Suprapubic skin (tissue), 4 donors: ENCODE results near the gene IL17RD. TPM values are rescaled to one million over a fixed set of nuclear protein-coding genes. Genes with fewer than 3 reads are reported as not detected.

Experiments
- DNase-seq, 2 donors: peaks; one replicate each; pipeline ENCODE4 v3.0.0-alpha.2; 2019; ENCODE audit warnings: low spot score in 2 of 2
- H3K27ac ChIP-seq: fragments of 200-600 bp; sonication (generic); one replicate; pipeline ENCODE4 v1.5.1; 2019
- H3K27me3 ChIP-seq: fragments of 200-600 bp; sonication (generic); one replicate; pipeline ENCODE4 v1.5.1; 2019
- H3K36me3 ChIP-seq: fragments of 200-600 bp; sonication (generic); one replicate; pipeline ENCODE4 v1.5.1; 2019
- H3K4me1 ChIP-seq: fragments of 200-600 bp; sonication (generic); one replicate; pipeline ENCODE4 v1.5.1; 2019
- H3K4me3 ChIP-seq: fragments of 200-600 bp; sonication (generic); one replicate; pipeline ENCODE4 v1.5.1; 2019; ENCODE audit warnings: mild to moderate bottlenecking
- H3K9me3 ChIP-seq: fragments of 200-600 bp; sonication (generic); one replicate; pipeline ENCODE4 v1.5.1; 2019
- EP300 ChIP-seq: sonication (generic); formaldehyde crosslinking; IDR thresholded peaks from one replicate; pipeline ENCODE4 v1.6.1; 2017; ENCODE audit warnings: antibody characterized with exemption
- POLR2A ChIP-seq, 2 donors: fragments of 450-650 bp; IDR thresholded peaks; one replicate each; pipeline ENCODE4 v1.6.1; 2017; ENCODE audit warnings: antibody characterized with exemption in 2 of 2, mild to moderate bottlenecking in 2 of 2, moderate library complexity in 2 of 2
- POLR2AphosphoS5 ChIP-seq, 3 donors: sonication (generic); formaldehyde crosslinking; IDR thresholded peaks; one replicate each; pipeline ENCODE4 v1.6.1; 2017; ENCODE audit warnings: antibody characterized with exemption in 3 of 3
- WGBS: methylation state at CpG from one replicate; pipeline ENCODE4 v1.1.5; 2018; 5-methylcytosine and 5-hydroxymethylcytosine counted together
- total RNA-seq, 4 donors: library from RNA; depleted of rRNA; stranded (reverse); fragments of >200 nt; gene quantifications; one replicate each; pipeline ENCODE4 v1.1.0, GENCODE V29; 2016
- TF ChIP-seq, protein P1 (sequence below), 2 donors: fragments of 200-600 bp in 1 of 2; fragments of 450-650 bp in 1 of 2; sonication (generic) in 1 of 2; IDR thresholded peaks; one replicate each; pipeline ENCODE4 v1.5.1; 2016 to 2019; ENCODE audit warnings: antibody characterized with exemption in 2 of 2, mild to moderate bottlenecking in 1 of 2, moderate library complexity in 1 of 2

Gene IL17RD
- 1 to 10 TPM; 2.2 to 6.1 (median 3.7) TPM for total RNA-seq

DNA sequence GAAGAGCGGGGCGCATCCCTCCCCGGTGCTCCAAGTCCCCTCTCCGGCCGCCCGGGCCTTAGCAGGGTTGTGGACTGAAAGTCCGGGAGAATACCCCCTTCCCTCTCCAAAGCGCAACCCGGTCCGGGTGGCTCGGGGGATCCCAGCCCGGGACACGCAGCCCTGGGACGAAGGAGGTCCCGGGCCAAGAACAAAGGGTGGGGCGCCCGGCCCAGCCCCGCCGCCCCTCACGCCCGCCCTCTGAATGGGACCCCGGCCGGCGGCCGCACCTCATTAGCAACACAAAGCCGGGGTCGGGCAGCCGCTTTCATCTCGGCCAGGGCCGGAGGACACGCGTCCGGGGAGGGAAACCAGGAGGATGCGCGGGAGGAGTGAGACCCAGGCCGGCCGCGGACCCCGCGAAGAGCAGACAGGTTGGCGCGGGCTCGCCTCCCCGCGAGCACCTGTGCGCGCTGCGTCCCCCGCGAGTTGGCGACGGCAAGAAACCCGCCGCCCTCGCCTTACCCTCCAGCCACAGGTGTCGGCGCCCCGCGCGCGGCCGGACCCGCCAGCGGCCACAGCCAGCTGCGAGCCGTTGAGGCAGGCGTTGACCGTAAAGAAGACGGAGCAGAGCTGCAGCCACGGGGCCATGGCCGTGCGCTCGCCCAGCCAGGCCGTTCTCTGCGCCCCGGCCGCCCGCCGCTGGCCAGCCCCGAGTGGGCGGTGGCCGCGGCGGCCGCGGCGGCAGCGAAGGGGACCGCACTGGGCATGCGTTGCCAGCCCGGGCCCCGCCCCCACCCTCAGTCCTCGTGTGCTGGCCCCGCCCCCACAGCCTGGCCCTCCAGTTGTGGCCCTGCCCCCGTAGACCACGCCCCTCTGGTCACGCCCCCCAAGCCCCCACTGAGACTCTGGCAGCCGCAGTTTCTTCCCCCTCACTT lies at the start of gene IL17RD:
TSS of gene IL17RD (minus strand) at position 697 of the 917 bp plus-strand sequence. CDS start at position 630, 67 bp downstream.
- 0% methylated on average over 34 of the region's 98 CpGs for WGBS
- peak within 1 kb of the TSS; percentile 91 for H3K4me3 ChIP-seq
- peak within 1 kb of the TSS; percentile 30 for H3K27ac ChIP-seq
- H3K27me3 ChIP-seq = no peaks in the 10 kb centered on the region
- no peaks in the 10 kb centered on the region for H3K36me3 ChIP-seq
- no peaks in the 10 kb centered on the region for H3K9me3 ChIP-seq
- TF ChIP-seq POLR2A (IDR thresholded peaks at IDR 0.05) (no peak), EP300 (no peak), POLR2AphosphoS5 (IDR thresholded peaks at IDR 0.05) (no peak)
- TF ChIP-seq, protein P1, sequence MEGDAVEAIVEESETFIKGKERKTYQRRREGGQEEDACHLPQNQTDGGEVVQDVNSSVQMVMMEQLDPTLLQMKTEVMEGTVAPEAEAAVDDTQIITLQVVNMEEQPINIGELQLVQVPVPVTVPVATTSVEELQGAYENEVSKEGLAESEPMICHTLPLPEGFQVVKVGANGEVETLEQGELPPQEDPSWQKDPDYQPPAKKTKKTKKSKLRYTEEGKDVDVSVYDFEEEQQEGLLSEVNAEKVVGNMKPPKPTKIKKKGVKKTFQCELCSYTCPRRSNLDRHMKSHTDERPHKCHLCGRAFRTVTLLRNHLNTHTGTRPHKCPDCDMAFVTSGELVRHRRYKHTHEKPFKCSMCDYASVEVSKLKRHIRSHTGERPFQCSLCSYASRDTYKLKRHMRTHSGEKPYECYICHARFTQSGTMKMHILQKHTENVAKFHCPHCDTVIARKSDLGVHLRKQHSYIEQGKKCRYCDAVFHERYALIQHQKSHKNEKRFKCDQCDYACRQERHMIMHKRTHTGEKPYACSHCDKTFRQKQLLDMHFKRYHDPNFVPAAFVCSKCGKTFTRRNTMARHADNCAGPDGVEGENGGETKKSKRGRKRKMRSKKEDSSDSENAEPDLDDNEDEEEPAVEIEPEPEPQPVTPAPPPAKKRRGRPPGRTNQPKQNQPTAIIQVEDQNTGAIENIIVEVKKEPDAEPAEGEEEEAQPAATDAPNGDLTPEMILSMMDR (IDR thresholded peaks at IDR 0.05) = no peak
- H3K4me1 ChIP-seq = peaks cover 43% of the 10 kb centered on the region
- peak; percentile 85 to 87 for DNase-seq

DNA sequence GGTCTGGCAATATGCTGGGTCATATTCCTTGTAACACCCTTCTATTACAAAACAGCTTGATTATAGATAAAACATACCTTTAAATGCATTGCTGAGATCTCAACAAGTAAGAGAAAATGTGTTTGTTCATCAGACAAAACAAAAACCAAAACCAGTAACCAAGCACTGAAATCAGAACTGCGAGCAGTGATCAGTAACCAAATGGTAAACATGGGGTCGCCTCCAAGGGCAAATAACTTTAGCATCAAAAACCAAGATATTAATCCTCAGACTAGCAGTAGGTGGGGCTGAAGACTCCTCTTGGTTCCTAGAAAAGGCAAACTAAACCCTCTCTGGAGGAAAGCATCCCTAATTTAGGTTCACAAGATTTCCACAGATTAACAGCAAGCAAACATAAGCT lies 41.3 kb upstream of the IL17RD start:
- 91% methylated on average over 2 of the region's 2 CpGs for WGBS
- H3K27ac ChIP-seq = no peak overlapping the region
- H3K9me3 ChIP-seq = no peaks in the 10 kb centered on the region
- no peaks in the 10 kb centered on the region for H3K27me3 ChIP-seq
- H3K4me3 ChIP-seq = no peak overlapping the region
- DNase-seq = no peak
- TF ChIP-seq POLR2A (IDR thresholded peaks at IDR 0.05) (no peak), POLR2AphosphoS5 (IDR thresholded peaks at IDR 0.05) (no peak), EP300 (no peak)
- TF ChIP-seq, protein P1 (IDR thresholded peaks at IDR 0.05) = no peak
- H3K4me1 ChIP-seq = no peaks in the 10 kb centered on the region
- H3K36me3 ChIP-seq = no peaks in the 10 kb centered on the region

DNA sequence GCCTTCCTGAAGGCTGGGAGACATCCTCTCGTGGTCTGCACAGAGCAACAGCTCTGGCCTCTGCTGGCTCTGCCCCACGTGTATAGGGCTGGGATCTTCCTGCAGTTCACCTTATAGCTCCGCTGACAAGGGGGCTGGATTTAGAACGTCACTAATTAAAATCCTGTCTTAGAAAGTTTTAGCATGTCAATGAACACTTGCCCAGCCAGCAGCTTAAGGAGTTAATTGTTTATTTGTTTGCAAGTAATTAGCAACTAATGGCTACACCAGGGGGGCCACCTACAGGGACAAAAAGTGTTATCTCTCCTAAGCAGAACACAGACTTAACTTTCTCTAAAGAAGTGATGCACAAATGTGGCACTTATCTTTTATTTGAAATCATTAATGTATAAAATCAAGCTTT lies 34.7 kb upstream of the IL17RD start, which contains the start of gene HESX1:
TSS of gene HESX1 (minus strand) at position 84 of the 403 bp plus-strand sequence. CDS start at position 24, 60 bp downstream.
- no peak within 1 kb of the TSS for H3K27ac ChIP-seq
- no peak within 1 kb of the TSS for H3K4me3 ChIP-seq
- no peak for DNase-seq
- no peaks in the 10 kb centered on the region for H3K4me1 ChIP-seq
- no peaks in the 10 kb centered on the region for H3K36me3 ChIP-seq
- H3K27me3 ChIP-seq = no peaks in the 10 kb centered on the region
- 56% methylated on average over 4 of the region's 4 CpGs for WGBS
- TF ChIP-seq POLR2AphosphoS5 (IDR thresholded peaks at IDR 0.05) (no peak), POLR2A (IDR thresholded peaks at IDR 0.05) (no peak), EP300 (no peak)
- TF ChIP-seq, protein P1 (IDR thresholded peaks at IDR 0.05) = no peak
- no peaks in the 10 kb centered on the region for H3K9me3 ChIP-seq

DNA sequence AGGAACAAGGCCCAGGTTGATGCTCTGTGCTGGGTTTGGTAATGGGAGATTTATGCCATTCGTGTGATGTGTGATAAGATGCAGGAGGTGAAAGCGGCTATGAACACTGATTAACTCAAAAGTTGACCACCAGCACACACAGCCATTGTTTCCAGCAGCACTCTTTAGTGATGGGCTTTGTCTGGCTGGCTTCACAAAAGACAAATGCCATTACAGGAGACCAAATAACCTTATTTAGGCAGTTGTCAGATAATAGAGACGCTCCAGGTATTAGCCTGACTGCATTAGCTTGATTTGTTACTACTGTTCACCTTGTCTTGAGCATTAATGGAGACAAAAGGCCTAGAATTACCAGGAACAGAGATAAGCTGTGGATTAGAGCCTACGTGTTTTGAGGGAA lies 29.5 kb upstream of the IL17RD start:
- no peak for DNase-seq
- Histone ChIP-seq H3K27ac (no peak overlapping the region), H3K27me3 (no peaks in the 10 kb centered on the region), H3K4me3 (no peak overlapping the region), H3K4me1 (no peaks in the 10 kb centered on the region), H3K9me3 (no peaks in the 10 kb centered on the region), H3K36me3 (no peaks in the 10 kb centered on the region)
- WGBS = 95% methylated on average over 4 of the region's 4 CpGs
- TF ChIP-seq POLR2A (IDR thresholded peaks at IDR 0.05) (no peak), EP300 (no peak), POLR2AphosphoS5 (IDR thresholded peaks at IDR 0.05) (no peak)
- TF ChIP-seq, protein P1 (IDR thresholded peaks at IDR 0.05) = no peak

DNA sequence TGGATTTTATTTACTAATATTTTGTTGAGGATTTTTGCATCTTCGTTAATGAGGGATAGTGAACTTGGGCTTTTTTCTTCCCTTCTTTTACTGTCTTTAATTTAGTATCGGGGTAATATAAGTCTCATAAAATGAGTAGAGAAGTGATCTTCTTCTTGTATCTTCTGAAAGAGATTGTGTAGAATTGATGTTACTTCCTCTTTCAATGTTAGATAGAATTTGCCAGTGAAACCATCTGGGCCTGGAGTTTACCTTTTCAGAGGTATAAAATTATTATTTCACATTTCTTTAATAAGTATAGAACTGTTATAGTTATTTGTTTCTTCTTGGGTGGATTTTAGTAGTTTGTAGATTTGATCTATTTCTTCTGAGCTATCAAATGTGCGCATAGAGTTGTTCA lies 26.9 kb upstream of the IL17RD start:
- Histone ChIP-seq H3K4me3 (no peak overlapping the region), H3K9me3 (no peaks in the 10 kb centered on the region), H3K27me3 (no peaks in the 10 kb centered on the region), H3K27ac (no peak overlapping the region), H3K4me1 (no peaks in the 10 kb centered on the region), H3K36me3 (no peaks in the 10 kb centered on the region)
- 95% methylated on average over 3 of the region's 3 CpGs for WGBS
- DNase-seq = no peak
- TF ChIP-seq POLR2AphosphoS5 (IDR thresholded peaks at IDR 0.05) (no peak), POLR2A (IDR thresholded peaks at IDR 0.05) (no peak), EP300 (no peak)
- TF ChIP-seq, protein P1 (IDR thresholded peaks at IDR 0.05) = no peak
